22Rv1 (cell line): Measurements from ENCODE around the gene MIB2.

Source experiments
- CTCF ChIP-seq: fragments of 450-650 bp; IDR thresholded peaks from 2 replicates; pipeline ENCODE4 v1.5.1; 2017; ENCODE audit warnings: mild to moderate bottlenecking
- ZFX ChIP-seq: fragments of 450-650 bp; IDR thresholded peaks from 2 replicates; pipeline ENCODE4 v1.6.1; 2017; ENCODE audit warnings: antibody characterized with exemption, borderline replicate concordance

GRCh38 chr1:1577367-1578011 is 37.8 kb upstream of the MIB2 start:
- TF ChIP-seq CTCF (no peak), ZFX (no peak)
